Psoas muscle (tissue), 8 donors: ENCODE results near the gene SLC38A1. TPM values are rescaled to one million over a fixed set of nuclear protein-coding genes. Genes with fewer than 3 reads are reported as not detected.

Experiments used
- ATAC-seq, 4 donors: fragments of 200-7000 bp; cut with Tn5 transposase; one replicate each; pipeline ENCODE4 v1.9.1; 2020; ENCODE audit warnings: moderate library complexity in 3 of 4, mild to moderate bottlenecking in 2 of 4
- DNase-seq, 2 donors: peaks; one replicate each; pipeline ENCODE4 v3.0.0-alpha.2; 2020
- H3K27ac ChIP-seq: fragments of 200-600 bp; one replicate; pipeline ENCODE4 v1.8.0; 2022
- H3K27me3 ChIP-seq, 3 donors: fragments of 200-600 bp in 1 of 3; one replicate each; pipeline versions ENCODE4 v1.6.1 to v1.8.0; 2013 to 2022; ENCODE audit warnings: low read length in 2 of 3, mild to moderate bottlenecking in 2 of 3, moderate library complexity in 1 of 3; ENCODE audit not compliant: insufficient read depth in 3 of 3
- H3K36me3 ChIP-seq, 2 donors: fragments of 200-600 bp in 1 of 2; one replicate each; pipeline versions ENCODE4 v1.6.1 to v1.8.0; 2013 to 2022; ENCODE audit warnings: low read depth in 1 of 2, mild to moderate bottlenecking in 1 of 2, moderate library complexity in 1 of 2; ENCODE audit not compliant: insufficient read depth in 1 of 2
- H3K4me1 ChIP-seq: fragments of 200-600 bp; one replicate; pipeline ENCODE4 v1.8.0; 2022
- H3K4me3 ChIP-seq: fragments of 200-600 bp; one replicate; pipeline ENCODE4 v1.8.0; 2022; ENCODE audit warnings: mild to moderate bottlenecking
- H3K9me3 ChIP-seq: fragments of 200-600 bp; one replicate; pipeline ENCODE4 v1.8.0; 2022
- WGBS, 3 donors: extraction: QIAGEN DNeasy Blood & Tissue Kit; methylation state at CpG; one replicate each; pipeline versions ENCODE4 v1.1.6 to v1.1.7; 2013; 5-methylcytosine and 5-hydroxymethylcytosine counted together
- intact Hi-C, 2 donors: fragments of 100-400 bp; cut with DNase I; formaldehyde crosslinking; loops; one replicate each; pipeline versions ENCODE4 v1.11.0 to v1.14.2; 2022
- polyA plus RNA-seq, 3 donors: library from polyadenylated mRNA; stranded (reverse); fragments of 200-250 nt; gene quantifications; one replicate each; pipeline ENCODE4 v1.2.3, GENCODE V29; 2013
- total RNA-seq, 4 donors: library from RNA; stranded (reverse); fragmentation: NEBNext Ultra II Directional in 2 of 4; extraction: Animal tissue kit (Norgen Biotek cat#: 25700) in 2 of 4; gene quantifications; one replicate each; pipeline versions ENCODE4 v1.2.1 to v1.2.4, GENCODE V29; 2021 to 2023
- TF ChIP-seq, protein P1 (sequence below): fragments of 200-600 bp; IDR thresholded peaks from one replicate; pipeline ENCODE4 v1.8.0; 2022; ENCODE audit warnings: antibody characterized with exemption
- donor health status: healthy with polysubstance abuse.
- donor health status: DM: no; HTN: no; CAD: no; lungs with moderate emphysema.
- donor health status: Bipolar disorder and iron deficiency.
- donor health status: healthy.
- donor health status: DM: yes; HTN: yes; CAD: no.
- donor health status: DM: no; HTN: no; CAD: no.
- donor health status: DM: no; HTN: no; CAD: no.
- donor health status: DM: yes; HTN: yes; CAD: no.

The SLC38A1 gene
- total and polyA plus RNA-seq, 7 donors = 17.3 to 338 (median 50.6) TPM

DNA sequence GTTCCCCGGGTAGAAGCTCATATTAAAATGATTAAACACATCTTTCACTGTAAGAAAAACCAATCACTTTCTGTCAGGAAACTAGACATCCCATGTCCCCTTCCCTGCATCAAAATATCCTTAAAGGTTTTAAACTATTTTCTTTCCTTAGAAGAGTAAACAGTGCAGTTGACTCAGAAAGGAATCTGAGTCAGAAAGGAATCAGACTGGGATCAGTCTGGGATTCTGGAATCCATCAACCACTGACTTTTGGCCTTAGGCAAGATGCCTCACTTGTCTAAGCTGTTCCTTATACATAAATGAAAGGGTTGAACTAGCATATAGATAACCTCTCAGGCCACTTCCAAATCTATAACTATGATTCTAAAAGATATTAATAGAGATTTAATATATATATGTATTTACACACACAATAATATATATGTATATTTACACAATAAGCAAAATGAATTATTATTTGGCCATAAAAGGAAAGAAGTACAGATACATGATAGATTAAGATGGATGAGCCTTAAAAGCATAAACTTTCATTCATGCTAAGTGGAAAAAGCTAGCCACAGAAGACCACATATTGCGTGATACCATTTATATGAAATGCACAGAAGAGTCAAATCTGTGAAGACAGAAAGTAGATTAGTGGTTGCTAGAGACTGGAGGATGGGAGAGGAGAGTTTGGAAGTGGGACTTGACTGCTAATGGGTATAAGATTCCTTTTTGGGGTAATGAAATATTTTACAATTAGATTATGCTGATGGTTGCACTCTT, 114.4 kb downstream of the SLC38A1 start:
- Histone ChIP-seq H3K36me3 (no peaks in the 10 kb centered on the region), H3K4me1 (no peaks in the 10 kb centered on the region), H3K27me3 (no peaks in the 10 kb centered on the region), H3K27ac (no peak overlapping the region), H3K4me3 (no peak overlapping the region), H3K9me3 (peaks cover 5% of the 10 kb centered on the region)
- TF ChIP-seq, protein P1, sequence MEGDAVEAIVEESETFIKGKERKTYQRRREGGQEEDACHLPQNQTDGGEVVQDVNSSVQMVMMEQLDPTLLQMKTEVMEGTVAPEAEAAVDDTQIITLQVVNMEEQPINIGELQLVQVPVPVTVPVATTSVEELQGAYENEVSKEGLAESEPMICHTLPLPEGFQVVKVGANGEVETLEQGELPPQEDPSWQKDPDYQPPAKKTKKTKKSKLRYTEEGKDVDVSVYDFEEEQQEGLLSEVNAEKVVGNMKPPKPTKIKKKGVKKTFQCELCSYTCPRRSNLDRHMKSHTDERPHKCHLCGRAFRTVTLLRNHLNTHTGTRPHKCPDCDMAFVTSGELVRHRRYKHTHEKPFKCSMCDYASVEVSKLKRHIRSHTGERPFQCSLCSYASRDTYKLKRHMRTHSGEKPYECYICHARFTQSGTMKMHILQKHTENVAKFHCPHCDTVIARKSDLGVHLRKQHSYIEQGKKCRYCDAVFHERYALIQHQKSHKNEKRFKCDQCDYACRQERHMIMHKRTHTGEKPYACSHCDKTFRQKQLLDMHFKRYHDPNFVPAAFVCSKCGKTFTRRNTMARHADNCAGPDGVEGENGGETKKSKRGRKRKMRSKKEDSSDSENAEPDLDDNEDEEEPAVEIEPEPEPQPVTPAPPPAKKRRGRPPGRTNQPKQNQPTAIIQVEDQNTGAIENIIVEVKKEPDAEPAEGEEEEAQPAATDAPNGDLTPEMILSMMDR = no peak
- no peak for DNase-seq
- whole genome bisulfite sequencing, 3 donors = 67 to 75% (median 71%) methylated on average over 2 of the region's 2 CpGs
- intact Hi-C loops = loop anchor here in 1 of 2 donors (10.0 kb wide), 1 partner anchor 150 kb away; no protein-coding TSS in a partner anchor
- ATAC-seq = no peak

DNA sequence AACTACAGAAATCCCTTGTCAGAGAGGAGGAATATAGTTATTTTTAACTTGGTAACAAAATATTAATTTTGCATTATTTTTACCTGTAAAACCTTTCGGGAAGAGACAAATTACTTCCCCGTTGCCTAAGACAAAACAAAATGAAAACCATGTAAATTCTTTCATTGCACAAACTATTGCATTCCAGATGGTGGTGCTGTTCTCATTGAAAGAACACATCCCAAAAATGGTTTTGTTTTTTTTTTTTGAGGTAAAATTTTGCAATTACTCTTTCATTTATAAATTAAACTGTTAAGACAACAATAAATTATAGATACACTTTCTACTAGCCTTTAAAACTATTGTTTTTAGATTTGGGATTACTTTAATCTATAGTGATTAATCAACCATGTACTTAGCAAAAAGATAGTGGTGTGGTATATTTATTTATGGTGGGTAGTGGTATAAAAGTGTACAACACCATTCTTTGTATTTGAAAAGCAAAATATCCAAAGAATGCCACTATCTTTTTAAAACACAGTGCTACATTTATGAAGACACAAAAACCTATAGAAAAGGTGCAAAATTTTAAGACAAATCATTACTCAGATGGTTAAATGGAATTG, 115.5 kb downstream of the SLC38A1 start:
- Histone ChIP-seq H3K4me1 (no peaks in the 10 kb centered on the region), H3K27ac (no peak overlapping the region), H3K27me3 (no peaks in the 10 kb centered on the region), H3K4me3 (no peak overlapping the region), H3K9me3 (peaks cover 5% of the 10 kb centered on the region), H3K36me3 (no peaks in the 10 kb centered on the region)
- DNase-seq (no peak), ATAC-seq (no peak)
- intact Hi-C loops = loop anchor here in 1 of 2 donors (10.0 kb wide), 1 partner anchor 151 kb away; no protein-coding TSS in a partner anchor
- TF ChIP-seq, protein P1 = peak; percentile 56
- 27 to 46% (median 28%) methylated on average over 2 of the region's 2 CpGs for WGBS, 3 donors

DNA sequence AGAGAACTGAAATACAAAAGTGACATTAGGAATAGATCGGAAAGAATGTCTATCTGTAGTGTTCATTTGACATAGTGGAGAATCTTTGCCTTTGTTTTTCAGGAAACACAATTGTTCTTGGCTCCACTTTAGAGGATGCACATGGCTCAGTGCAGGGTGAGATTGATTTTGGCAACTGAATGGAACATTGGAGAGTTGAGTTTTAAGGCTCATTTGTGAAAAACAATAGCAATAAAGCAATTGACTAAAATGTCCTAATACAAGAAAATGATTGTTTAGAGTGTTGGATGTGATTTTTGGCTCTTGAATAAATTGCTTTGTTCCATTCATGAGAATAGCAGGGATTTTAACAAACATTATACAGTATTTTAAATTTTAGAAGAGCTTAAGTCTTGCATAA, 116.4 kb downstream of the SLC38A1 start:
- intact Hi-C loops = loop anchor here in 1 of 2 donors (10.0 kb wide), 1 partner anchor 152 kb away; no protein-coding TSS in a partner anchor
- no peak for ATAC-seq
- H3K27ac ChIP-seq = no peak overlapping the region
- no peak overlapping the region for H3K4me3 ChIP-seq
- TF ChIP-seq, protein P1 = no peak
- no peak for DNase-seq
- H3K9me3 ChIP-seq = peaks cover 5% of the 10 kb centered on the region
- no peaks in the 10 kb centered on the region for H3K4me1 ChIP-seq
- 55 to 73% (median 64%) methylated on average over 1 of the region's 1 CpG for WGBS, 3 donors
- no peaks in the 10 kb centered on the region for H3K36me3 ChIP-seq
- no peaks in the 10 kb centered on the region for H3K27me3 ChIP-seq

DNA sequence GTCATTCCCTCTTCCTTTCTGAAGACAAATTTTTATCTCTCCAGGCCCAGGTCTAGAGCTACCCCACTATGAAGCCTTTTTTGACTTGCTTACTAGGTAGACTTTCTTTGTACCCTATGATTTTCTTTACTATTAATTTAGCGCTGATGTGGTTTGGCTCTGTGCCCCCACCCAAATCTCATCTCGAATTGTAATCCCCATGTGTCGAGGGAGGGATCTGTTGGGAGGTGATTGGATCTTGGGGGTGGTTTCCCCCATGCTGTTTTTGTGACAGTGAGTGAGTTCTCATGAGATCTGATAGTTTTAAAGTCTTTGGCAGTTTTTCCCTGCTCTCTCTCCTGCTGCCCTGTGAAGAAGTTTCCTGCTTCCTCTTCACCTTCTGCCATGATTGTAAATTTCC, 118.1 kb downstream of the SLC38A1 start:
- no peak overlapping the region for H3K4me3 ChIP-seq
- no peak overlapping the region for H3K27ac ChIP-seq
- TF ChIP-seq, protein P1 = no peak
- H3K4me1 ChIP-seq = no peaks in the 10 kb centered on the region
- intact Hi-C loops = loop anchor here in 1 of 2 donors (10.0 kb wide), 1 partner anchor 154 kb away; no protein-coding TSS in a partner anchor
- H3K27me3 ChIP-seq = no peaks in the 10 kb centered on the region
- WGBS, 3 donors = 58 to 63% (median 61%) methylated on average over 3 of the region's 3 CpGs
- no peak for ATAC-seq
- no peaks in the 10 kb centered on the region for H3K36me3 ChIP-seq
- DNase-seq = no peak
- H3K9me3 ChIP-seq = no peaks in the 10 kb centered on the region
